ENCODE data around the gene MICAL2.

MICAL2 gene

DNA sequence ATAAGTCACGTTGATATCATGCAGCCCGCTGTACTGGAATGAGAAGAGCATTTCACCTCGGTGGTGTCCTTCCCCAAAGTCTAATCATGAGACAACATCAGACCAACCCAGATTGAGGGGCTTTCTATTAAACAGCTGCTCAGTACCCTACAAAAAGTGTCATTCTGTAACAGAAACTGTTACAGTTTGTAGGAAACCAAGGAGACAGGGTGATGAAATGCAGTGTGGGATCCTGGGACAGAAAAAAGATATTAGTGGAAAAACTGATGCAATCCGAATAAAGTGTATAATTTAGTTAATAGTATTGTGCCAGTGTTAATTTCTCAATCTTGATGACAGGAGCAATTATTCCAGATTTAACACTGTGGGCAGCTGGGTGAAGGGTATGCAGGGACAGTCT lies 128.0 kb downstream of the MICAL2 start:
- no peak for DNase-seq

GRCh38 chr11:12239396-12239795 lies 129.0 kb downstream of the MICAL2 start:
- no peak for DNase-seq

GRCh38 chr11:12239804-12240371 lies 129.5 kb downstream of the MICAL2 start:
- DNase-seq = no peak

DNA sequence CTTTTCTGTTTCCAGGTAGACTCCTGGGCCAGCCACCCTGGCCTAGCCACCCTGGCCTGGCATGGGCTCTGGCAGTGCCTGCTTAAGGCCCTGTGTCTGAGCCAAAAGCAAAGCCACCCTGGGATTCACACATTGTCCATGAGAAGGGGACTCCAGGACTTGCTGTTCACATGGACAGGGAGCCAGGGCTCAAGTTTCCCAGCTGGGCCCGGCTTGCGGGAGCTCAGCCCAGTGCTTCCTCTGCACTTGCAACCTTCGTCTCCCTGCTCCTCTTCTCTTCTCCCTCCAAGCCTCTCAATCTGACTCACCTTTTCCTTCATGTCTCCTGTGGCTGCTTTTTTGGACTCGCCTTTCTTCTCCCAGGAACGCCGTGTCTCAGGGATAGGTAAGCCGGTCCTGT lies 130.3 kb downstream of the MICAL2 start:
- peak; percentile 57 for DNase-seq

- DNase-seq = no peak
Measured at GRCh38 chr11:12241401-12241800, 131.0 kb downstream of the MICAL2 start.

- no peak for DNase-seq
Measured at GRCh38 chr11:12241971-12242672, 131.7 kb downstream of the MICAL2 start.

GRCh38 chr11:12242966-12243365 lies 132.6 kb downstream of the MICAL2 start:
- DNase-seq = no peak

DNA sequence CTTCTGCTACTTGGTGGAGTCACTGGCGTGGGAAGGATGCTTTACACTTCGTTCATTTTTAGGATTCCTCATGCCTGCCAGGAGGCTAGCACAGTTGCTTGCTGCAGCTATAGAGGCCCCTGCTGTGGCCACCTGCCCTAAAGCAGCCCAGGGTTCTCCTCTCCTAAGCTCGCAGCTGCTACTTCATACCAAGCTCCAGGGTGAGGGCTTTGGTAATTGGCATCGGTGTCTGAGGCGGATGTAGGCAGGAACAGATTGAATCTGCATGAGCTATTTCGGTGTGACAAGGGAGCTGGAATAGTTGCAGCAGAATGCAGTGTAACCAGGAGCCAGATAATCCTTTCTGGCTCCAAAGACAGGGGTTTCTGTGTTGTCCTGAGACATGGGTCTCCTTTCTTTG lies 133.1 kb downstream of the MICAL2 start:
- DNase-seq = peak; percentile 85

GRCh38 chr11:12243911-12244550 lies 133.6 kb downstream of the MICAL2 start:
- DNase-seq = peak; percentile 66

DNA sequence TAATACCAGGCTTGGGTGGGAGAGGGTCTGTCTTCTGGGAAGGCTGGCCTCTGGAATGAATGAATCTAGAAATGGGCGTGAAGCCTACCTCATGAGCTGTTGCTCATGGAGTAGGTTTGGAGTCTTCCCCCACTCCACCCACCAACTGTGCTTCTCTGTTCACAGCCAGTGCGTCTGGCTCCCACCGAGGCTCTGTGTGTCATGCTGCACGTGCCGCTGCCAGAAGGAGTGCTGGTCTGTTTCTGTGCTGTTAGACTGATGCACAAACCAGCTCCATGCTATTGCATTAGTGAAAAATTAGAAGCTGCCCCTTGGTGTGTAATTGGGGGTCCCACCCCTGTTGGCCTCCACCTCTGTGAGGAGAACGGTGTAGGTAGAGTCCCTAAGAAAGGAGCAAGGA lies 134.7 kb downstream of the MICAL2 start:
- peak; percentile 65 for DNase-seq

DNA sequence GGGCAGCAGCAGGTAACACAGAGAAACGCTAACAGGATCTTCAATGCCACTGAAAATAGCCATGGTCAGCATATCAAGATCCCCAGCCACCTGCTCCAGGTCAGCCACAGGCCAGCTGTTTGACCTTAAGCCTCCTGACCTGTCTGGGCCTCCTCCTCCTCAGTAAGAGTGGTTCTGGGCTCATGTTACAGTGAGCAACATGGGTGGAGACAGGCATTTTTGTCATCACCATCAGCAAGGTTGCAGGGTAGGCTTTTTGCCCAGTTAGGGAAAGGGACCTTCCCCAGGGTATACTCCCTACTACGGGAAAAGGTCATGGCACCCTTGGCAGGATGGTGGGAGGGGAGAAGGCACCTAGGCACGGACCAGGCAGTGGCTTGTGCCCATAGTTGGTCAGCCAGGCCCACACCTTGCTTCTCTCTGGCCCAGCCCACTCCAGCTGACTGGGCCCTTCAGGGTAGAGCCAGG lies 135.2 kb downstream of the MICAL2 start:
- no peak for DNase-seq

DNA sequence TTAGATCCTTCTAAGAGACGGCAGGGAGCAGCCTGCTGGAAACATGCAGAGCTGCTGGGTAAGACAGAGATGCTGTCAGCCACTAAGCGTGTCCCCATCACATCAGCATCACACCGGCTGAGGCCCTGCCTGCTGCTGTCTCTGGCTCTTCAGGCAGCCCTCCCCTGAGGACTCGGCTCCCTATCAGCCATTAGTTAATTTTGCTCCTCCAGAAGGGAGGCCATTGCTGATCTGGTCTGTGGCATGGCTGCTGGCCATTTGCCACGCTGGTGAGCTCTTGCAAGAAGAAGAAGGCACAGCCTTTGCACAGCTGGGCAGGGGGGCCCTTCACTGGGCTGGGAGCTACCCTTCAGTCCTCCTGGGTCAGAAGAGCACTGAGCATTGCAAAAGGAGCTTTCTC lies 135.8 kb downstream of the MICAL2 start:
- no peak for DNase-seq

DNA sequence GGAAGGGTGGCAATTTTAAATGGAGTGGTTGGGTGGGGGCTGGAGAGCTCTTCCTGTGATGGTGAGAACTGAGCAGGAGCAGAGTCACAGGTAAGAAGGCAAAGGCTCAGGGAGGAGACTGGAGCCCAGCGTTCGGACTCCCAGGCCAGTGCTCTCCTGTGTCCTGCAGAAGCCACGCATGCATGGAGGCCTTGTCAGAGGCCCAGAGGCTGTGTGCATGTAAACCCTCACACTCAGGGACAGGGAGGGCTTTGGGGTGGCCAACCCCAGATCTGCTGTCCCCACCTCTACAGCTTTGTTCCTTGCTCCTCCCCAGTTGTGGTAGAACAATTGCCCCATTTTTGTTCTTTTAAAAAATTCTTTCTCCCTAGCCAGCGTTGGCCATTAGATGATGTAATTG lies 136.6 kb downstream of the MICAL2 start:
- no peak for DNase-seq

DNA sequence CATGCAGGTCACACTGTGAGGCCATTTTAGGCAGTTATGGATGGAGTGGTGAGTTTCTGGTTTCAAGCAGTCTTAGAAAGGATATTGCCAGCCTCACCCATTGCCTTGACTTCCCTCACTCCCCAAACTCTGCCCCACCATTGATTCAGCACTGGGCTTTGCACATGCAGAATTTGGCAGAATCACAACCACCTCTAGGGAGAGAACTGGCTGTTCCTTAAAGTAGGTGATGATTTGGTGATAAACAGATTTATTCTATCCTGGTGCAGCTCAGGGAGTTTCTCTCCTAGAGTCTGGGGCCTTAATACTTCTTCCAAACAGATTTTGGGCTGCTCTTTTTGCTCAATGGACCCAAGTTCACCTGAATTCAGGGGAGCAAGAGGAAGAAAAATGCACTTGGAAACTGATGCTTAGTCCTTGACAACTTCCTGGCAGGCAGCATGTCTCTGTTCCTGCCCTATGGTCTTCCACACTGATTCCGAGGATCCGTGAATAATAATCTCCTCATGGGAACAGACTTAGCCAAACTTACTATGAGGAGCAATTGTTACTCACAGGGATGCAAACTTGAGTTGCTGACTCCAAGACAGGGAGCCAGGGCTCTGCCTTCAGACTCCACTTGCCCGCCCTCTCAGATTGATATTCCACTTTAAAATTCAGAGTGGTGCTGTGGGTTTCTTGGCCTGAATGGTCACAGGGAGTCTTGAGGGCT lies 137.3 kb downstream of the MICAL2 start:
- DNase-seq = no peak

DNA sequence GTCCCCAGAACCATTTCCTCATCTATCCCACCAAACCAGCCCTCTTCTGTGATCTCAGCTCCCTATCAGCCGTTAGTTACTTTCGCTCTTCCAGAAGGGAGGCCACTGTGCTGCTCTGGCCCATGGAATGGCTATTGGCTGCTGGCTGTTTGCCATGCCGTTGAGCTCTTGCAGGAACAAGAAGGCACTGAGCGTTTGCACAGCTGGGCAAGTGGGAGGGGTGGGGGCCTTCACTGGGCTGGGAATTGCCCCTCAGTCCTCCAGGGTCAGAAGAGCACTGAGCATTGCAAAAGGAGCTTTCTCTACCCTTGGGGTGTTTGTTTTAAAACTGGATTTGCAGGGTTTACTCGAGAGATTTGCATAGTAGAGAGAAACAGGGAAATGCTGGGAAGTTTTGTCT lies 137.9 kb downstream of the MICAL2 start:
- DNase-seq = peak; percentile 82

DNA sequence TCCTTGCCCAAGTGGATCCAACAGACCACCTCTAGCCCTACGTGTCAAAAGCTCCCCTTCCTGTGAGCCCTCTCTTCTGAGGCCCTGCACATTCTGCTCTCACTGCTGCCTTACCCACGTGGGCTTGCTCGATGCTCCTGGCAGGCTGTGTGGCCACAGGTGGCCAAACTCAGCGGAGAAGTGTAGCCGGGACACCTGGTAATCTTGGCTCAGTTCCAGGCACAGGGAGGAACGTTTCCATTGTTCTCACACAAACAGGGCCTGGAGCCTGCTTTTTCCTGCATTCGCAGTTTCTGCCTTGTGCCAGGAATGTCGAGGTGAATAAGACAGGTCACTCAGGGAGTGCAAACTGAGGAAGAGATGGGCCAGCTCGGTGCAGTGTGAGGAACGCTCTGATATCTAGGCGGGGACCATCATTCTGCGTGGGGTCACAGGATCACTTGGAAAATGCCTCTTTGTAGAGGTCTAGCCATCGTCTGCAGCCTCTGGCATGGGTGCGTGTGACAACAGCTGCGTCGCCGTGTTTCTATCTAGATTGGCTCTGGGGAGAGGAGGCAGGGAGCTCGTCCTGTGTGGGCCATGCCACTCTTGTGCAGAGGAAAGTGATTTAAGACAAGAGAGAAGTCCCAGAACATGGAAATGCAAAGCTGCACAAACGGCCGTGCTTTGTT lies 139.3 kb downstream of the MICAL2 start:
- peak; percentile 84 for DNase-seq

DNA sequence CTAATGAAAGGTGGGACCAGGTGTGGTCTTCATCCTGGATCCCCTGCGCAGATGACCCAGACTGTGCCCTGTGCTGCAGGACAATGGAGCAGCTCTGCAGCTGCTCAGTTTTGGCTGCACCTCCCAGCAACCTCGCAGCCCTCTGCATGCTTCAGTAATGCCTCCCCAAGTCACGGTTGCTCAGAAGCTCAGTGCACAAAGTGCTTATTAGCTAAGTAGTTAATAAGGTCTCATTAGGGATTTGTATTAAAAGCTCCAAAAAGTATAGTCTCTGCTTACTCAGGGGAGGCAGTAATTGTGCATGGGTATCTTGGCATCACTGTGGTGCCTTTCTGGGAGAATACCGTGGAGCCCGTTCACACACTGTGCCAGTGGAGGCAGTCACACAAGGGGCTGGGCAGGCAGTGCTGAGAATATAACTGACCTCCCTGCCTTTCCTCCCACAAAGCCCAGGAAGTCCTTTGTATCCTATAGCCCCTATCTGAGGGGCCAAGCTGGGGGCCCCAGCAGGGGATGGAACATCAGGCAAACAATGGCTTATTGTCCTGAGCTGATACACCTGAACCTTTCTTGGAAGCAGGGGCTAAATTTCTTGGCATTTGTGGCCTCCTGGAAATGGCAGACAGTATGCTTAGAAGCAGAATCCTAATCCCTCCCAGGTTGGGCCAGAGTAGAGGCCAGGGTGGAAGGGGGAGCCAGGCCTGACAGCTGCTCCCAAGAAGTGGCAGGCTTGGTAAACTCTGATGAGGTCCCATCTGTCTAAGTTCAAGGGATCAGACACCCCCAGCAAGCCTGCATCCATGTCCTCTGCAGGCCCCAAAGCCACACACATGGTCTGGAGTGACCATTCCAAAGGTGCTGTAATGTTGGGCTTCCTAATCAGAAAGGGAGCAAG lies 141.5 kb downstream of the MICAL2 start:
- DNase-seq = no peak

DNA sequence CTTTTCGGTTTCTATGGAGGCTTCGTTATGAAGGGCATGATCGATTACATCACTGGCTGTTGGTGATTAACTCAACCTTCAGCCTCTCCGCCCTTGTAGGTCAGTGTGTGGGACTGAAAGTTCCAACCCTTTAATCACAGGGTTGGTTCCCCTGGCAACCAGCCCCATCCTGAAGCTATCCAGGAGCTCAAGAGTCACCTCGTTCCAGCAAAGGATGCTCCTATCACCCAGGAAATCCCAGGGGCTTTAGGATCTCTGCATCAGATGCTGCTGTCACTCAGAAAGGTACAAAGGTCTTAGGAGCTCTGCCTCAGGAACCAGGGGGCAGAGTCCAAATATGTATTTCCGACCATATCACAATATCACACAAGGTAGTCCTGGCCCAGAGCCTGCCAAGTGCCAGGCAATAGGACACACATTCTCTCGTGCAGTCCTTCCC lies 143.5 kb downstream of the MICAL2 start:
- no peak for DNase-seq

- DNase-seq = no peak
Measured at GRCh38 chr11:12258451-12258850, 148.1 kb downstream of the MICAL2 start.

GRCh38 chr11:12259956-12260355 lies 149.6 kb downstream of the MICAL2 start:
- DNase-seq = no peak

GRCh38 chr11:12260731-12261521 lies 150.5 kb downstream of the MICAL2 start:
- no peak for DNase-seq
